Activated naive CD4-positive, alpha-beta T cell treated with anti-CD3 and anti-CD28 coated beads, Interleukin-2, amount 10 ng/mL, durations not matched to agents 7 days and 5 days (primary cell): Measurements from ENCODE around the gene PDLIM4.

Experiments used
- CTCF ChIA-PET: fragments of 350-600 bp; sonication (Branson Sonifier 250); formaldehyde crosslinking; loops from one replicate; lab custom pipeline; 2021; ENCODE audit warnings: antibody characterized with exemption; lab: Charles Lee
- DNase-seq: peaks from one replicate; pipeline ENCODE4 v3.0.0-alpha.2; 2020
- H3K27ac Mint-ChIP-seq: one replicate; pipeline ENCODE4 v1.8.0; 2021; ENCODE audit warnings: mild to moderate bottlenecking, moderate library complexity, mixed read lengths
- H3K27me3 Mint-ChIP-seq: one replicate; pipeline ENCODE4 v1.8.0; 2021; ENCODE audit warnings: mild to moderate bottlenecking, mixed read lengths
- H3K36me3 Mint-ChIP-seq: one replicate; pipeline ENCODE4 v1.8.0; 2021; ENCODE audit warnings: mixed read lengths
- H3K4me1 Mint-ChIP-seq: one replicate; pipeline ENCODE4 v1.8.0; 2021; ENCODE audit warnings: mixed read lengths
- H3K4me3 Mint-ChIP-seq: one replicate; pipeline ENCODE4 v1.8.0; 2021; ENCODE audit warnings: mild to moderate bottlenecking, moderate library complexity, mixed read lengths
- H3K9me3 Mint-ChIP-seq: one replicate; pipeline ENCODE4 v1.8.0; 2021; ENCODE audit warnings: mixed read lengths

Gene PDLIM4

GRCh38 chr5:132261881-132262845, 4.7 kb downstream of the PDLIM4 start:
- H3K27ac Mint-ChIP-seq, result no peak overlapping the region
- peaks cover 35% of the 10 kb centered on the region for H3K27me3 Mint-ChIP-seq
- CTCF ChIA-PET, result interaction anchor here (1.3 to 3.0 kb wide), 3 partner anchors 10 to 24 kb away, joined by 4 to 13 read pairs (median 5); no protein-coding TSS in a partner anchor
- no peak overlapping the region for H3K4me3 Mint-ChIP-seq
- no peaks in the 10 kb centered on the region for H3K36me3 Mint-ChIP-seq
- no peak for DNase-seq
- no peaks in the 10 kb centered on the region for H3K4me1 Mint-ChIP-seq
- no peaks in the 10 kb centered on the region for H3K9me3 Mint-ChIP-seq

GRCh38 chr5:132262882-132263547, 5.5 kb downstream of the PDLIM4 start:
- Mint-ChIP-seq H3K9me3 (no peaks in the 10 kb centered on the region), H3K27ac (no peak overlapping the region), H3K27me3 (peaks cover 26% of the 10 kb centered on the region), H3K36me3 (no peaks in the 10 kb centered on the region), H3K4me3 (no peak overlapping the region), H3K4me1 (no peaks in the 10 kb centered on the region)
- DNase-seq, result no peak
- CTCF ChIA-PET, result interaction anchor here (1.3 to 3.0 kb wide), 3 partner anchors 9 to 25 kb away, joined by 3 to 13 read pairs (median 4); no protein-coding TSS in a partner anchor

- Mint-ChIP-seq H3K4me1 (no peaks in the 10 kb centered on the region), H3K4me3 (no peak overlapping the region), H3K9me3 (no peaks in the 10 kb centered on the region), H3K27ac (no peak overlapping the region), H3K27me3 (peaks cover 20% of the 10 kb centered on the region), H3K36me3 (no peaks in the 10 kb centered on the region)
- CTCF ChIA-PET, result interaction anchor here (1.2 to 1.4 kb wide), 3 partner anchors 8 to 26 kb away, joined by 3 to 6 read pairs (median 4); no protein-coding TSS in a partner anchor
- no peak for DNase-seq
These were observed 6.2 kb downstream of the PDLIM4 start for GRCh38 chr5:132263548-132264261.

DNA sequence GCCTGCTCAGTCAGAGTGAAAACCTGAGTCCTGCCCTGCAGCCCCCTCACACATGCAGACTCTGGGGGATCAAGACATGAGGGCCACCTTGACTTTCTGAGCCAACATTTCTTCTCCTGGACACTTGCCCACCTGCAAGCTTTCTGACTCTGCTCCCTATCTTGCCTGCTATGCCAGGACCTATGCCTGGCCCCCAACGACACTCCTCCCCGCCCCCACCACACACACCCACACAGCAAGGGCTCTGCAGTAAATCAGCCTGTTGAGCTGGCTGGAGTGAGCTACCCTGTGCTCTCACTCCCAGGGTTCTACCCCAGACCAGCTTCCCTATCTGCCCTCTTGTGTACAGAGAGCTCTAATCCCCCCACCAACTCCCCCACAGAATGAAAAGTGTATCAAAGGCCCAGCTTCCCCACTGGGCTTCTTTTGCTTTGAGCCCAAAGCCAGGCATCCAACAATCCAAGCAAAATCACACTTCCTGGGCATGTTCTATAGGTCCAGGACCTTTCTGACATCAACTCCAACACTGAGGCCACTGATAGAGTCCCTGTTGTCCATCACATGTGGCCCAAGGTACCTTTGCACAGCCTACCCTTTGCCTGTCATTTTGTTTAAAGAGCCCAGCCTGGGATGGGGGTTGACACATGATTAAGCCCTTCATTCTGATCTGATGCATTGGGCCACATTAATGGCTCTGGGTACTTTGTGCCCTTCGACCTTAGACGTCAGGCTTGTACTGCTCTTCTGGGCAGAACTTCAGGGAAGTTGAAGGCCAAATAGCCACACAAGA, 7.2 kb downstream of the PDLIM4 start:
- Mint-ChIP-seq H3K4me3 (no peak overlapping the region), H3K9me3 (no peaks in the 10 kb centered on the region), H3K27ac (no peak overlapping the region), H3K36me3 (no peaks in the 10 kb centered on the region), H3K27me3 (peaks cover 10% of the 10 kb centered on the region), H3K4me1 (no peaks in the 10 kb centered on the region)
- CTCF ChIA-PET, result interaction anchor here (0.6 to 1.2 kb wide), 3 partner anchors 27 to 84 kb away, joined by 3 to 6 read pairs (median 3); no protein-coding TSS in a partner anchor
- DNase-seq, result no peak

DNA sequence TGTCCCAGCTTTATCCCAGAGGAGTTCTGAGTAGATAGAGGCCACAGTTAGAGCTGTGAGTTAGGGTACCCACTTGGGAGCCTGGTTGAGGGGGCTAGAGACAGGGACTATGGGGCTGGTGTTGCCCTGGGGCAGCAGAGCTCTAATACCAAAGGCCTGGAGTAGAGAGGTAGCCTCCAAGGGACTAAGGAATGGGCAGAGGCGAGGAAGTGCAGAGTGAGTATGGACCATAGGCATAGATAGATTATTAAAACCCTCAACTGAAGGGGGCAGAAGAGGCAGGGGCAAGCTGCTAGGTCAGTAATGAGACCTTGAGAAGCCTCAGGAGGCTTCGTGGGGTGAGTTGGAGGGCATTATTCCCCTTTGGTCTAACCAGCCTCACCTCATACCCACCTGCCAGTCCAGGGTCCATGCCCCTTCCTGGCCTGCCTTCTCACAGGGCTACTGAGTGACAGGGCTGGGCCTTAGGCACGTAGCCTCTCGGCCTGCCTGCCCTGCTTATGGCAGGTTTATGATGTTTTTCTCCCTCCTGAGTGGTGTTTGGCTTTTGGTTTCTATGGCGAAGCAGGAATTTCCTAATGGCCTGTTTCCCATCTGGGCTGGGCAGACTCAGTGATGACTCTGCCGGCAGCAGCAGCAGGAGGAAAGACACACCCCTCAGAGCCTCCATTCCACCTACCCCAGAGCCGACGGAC, 8.0 kb downstream of the PDLIM4 start:
- no peak overlapping the region for H3K4me3 Mint-ChIP-seq
- no peak for DNase-seq

DNA sequence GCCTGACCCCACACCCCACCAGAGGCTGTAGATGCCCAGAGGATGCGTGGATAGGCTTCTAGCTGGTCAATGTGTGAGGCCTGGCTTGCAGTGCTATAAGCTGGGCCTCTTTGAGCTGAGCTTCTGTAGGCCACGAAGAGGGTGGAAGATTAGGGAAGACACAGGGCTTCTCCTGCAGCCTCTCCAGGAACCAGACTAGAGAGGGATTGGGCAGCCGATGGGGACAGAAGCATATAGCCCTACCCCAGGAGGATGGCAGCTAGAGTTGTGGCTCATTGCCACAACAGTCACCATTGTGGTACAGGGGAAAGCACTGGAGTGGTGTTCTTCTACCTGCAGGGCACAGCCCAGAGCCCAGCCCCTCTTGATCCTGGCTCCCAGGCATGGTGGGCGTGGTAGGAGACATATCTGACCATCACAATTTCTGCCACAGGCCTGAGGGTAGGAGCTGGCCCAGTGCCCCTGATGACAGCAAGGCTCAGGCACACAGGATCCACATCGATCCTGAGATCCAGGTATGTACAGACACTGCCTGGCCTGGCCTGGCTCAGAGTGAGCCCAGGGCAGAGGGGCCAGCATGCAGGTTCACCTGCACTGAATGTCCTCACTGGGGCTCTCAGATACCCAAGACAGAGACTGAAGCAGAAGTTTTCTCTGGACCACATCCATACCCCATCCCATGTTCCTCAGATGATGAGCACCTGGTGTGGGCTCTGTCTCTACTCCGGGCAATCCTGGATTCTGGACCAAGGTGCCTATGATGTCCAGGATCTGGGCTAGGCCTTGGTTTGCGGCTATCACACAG, 8.7 kb downstream of the PDLIM4 start:
- Mint-ChIP-seq H3K9me3 (no peaks in the 10 kb centered on the region), H3K36me3 (no peaks in the 10 kb centered on the region), H3K4me1 (peaks cover 2% of the 10 kb centered on the region), H3K27me3 (peaks cover 10% of the 10 kb centered on the region), H3K4me3 (no peak overlapping the region), H3K27ac (no peak overlapping the region)
- CTCF ChIA-PET, result no interaction called here
- no peak for DNase-seq

More for the DNA sequence above, 8.0 kb downstream of the PDLIM4 start:
- H3K36me3 Mint-ChIP-seq, result no peaks in the 10 kb centered on the region
- CTCF ChIA-PET, result interaction anchor here (0.6 kb wide), 1 partner anchor 85 kb away, joined by 3 read pairs; no protein-coding TSS in a partner anchor
- H3K4me1 Mint-ChIP-seq, result no peaks in the 10 kb centered on the region
- no peak overlapping the region for H3K27ac Mint-ChIP-seq
- H3K9me3 Mint-ChIP-seq, result no peaks in the 10 kb centered on the region
- peaks cover 7% of the 10 kb centered on the region for H3K27me3 Mint-ChIP-seq

DNA sequence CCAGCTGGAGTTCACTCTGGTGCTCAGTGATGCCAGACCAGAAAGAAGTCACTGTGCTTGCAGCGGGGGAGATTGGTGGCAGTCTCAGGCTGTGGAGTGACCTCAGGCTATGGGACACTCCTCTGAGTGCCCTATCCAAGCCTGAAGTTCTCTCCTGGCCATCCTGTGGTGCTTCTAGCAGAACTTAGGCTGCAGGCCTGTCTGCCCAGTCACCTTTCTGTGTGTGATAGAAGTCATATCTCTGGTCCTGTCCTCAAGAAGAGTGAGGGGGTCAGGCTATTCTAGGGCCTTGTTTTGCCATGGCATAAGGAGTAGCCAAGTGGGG, 9.3 kb downstream of the PDLIM4 start:
- DNase-seq, result no peak
- H3K9me3 Mint-ChIP-seq, result no peaks in the 10 kb centered on the region
- H3K27me3 Mint-ChIP-seq, result peaks cover 15% of the 10 kb centered on the region
- CTCF ChIA-PET, result no interaction called here
- H3K4me3 Mint-ChIP-seq, result no peak overlapping the region
- no peaks in the 10 kb centered on the region for H3K36me3 Mint-ChIP-seq
- no peak overlapping the region for H3K27ac Mint-ChIP-seq
- peaks cover 5% of the 10 kb centered on the region for H3K4me1 Mint-ChIP-seq

GRCh38 chr5:132267166-132267739, 9.8 kb downstream of the PDLIM4 start:
- H3K36me3 Mint-ChIP-seq, result no peaks in the 10 kb centered on the region
- no peak overlapping the region for H3K27ac Mint-ChIP-seq
- no peak overlapping the region for H3K4me3 Mint-ChIP-seq
- peaks cover 20% of the 10 kb centered on the region for H3K27me3 Mint-ChIP-seq
- no peak for DNase-seq
- peaks cover 6% of the 10 kb centered on the region for H3K4me1 Mint-ChIP-seq
- H3K9me3 Mint-ChIP-seq, result no peaks in the 10 kb centered on the region
- CTCF ChIA-PET, result interaction anchor here (1.3 kb wide), 1 partner anchor 29 kb away, joined by 4 read pairs; no protein-coding TSS in a partner anchor

DNA sequence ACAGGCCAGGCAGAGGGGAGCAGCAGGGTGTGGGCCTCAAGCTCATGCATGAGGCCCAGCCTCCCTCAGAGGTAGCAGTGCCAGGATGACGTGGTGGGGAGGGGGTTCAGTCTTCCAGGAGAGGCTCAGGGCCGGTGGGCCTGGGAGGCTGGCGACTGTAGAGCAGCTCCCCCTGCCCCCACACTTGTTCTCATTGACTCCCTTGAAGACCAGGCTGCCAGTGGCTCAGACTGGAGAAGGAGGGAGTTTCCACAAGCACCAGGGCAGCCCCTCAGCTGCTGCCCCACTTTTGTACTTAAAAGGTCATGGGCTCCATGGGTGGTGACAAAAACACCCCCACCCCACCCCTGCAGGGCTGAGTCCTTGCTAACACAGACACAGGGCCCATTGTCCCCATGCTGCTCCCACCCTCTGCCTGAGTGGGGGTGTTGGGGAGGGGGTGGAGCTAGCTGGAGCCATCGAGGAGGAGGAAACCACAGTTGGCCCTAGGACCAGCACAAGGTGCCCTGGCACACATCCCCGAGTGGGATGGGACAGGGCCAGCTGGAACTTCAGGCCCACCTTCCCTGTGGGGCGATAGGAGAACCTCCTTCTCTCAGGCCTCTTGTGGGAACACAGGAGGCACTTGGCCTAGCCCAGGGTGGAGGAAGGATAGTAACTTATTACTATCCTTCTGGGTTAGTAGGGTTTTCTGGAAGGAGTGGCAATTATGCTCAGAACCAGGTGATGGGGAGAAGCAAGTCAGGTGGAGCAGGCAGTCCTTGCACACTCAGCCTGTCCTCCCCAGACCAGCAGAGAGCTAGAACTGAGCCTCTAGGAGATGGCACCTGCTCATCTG, 10.7 kb downstream of the PDLIM4 start:
- CTCF ChIA-PET, result interaction anchor here (1.3 kb wide), 1 partner anchor 30 kb away, joined by 4 read pairs; no protein-coding TSS in a partner anchor
- Mint-ChIP-seq H3K4me3 (no peak overlapping the region), H3K36me3 (no peaks in the 10 kb centered on the region), H3K4me1 (peaks cover 8% of the 10 kb centered on the region), H3K9me3 (no peaks in the 10 kb centered on the region), H3K27me3 (peaks cover 28% of the 10 kb centered on the region), H3K27ac (no peak overlapping the region)
- no peak for DNase-seq

DNA sequence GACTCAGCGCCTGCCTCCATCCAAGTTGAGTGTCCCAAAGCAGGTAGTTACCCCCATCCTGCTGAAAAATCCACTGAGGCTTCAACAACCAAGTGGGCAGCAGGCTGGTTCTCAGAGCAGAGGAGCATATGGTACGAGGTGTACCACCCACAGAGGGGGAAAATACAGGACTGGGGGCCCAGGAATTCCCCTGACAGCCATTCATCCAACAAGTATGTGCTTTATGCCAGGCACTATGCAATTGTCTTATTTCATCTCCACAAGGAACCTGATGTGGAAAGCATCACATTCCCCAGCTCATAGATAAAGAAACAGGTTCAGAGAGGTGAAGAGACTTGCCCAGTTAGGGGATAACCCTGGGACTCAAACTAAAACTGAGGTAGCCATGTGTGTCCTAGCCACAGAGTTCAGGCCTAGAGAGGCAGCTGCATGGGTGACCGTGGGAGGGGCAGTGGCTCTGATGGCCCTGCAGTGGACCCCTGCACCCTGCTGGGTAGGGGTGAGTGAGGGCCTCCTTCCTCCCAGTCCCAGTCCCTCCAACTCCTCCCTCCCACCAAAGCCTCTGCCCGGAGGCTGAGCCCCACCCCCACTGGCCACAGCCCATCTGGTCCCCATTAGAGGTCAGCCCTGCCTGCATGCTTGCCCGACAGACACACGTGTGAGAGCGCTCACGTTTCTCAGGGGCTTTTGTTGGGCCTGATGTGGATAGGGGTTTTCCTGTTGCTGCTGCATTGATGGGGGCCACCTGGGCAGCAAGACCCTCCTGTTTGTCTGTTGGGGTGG, 11.5 kb downstream of the PDLIM4 start:
- no peak overlapping the region for H3K4me3 Mint-ChIP-seq
- CTCF ChIA-PET, result interaction anchor here (1.7 kb wide), 1 partner anchor 10 kb away, joined by 5 read pairs; no protein-coding TSS in a partner anchor
- peaks cover 8% of the 10 kb centered on the region for H3K4me1 Mint-ChIP-seq
- no peaks in the 10 kb centered on the region for H3K9me3 Mint-ChIP-seq
- H3K27ac Mint-ChIP-seq, result no peak overlapping the region
- no peak for DNase-seq
- no peaks in the 10 kb centered on the region for H3K36me3 Mint-ChIP-seq
- H3K27me3 Mint-ChIP-seq, result peaks cover 31% of the 10 kb centered on the region
